Ishikawa (cell line): ENCODE data around the gene LTC4S.

Experiments
- CEBPB ChIP-seq: IDR thresholded peaks from 2 replicates; pipeline ENCODE4 v1.6.1; 2012
- CREB1 ChIP-seq: IDR thresholded peaks from 2 replicates; pipeline ENCODE4 v1.6.1; 2012; ENCODE audit warnings: low read depth
- EGR1 ChIP-seq: IDR thresholded peaks from 2 replicates; pipeline ENCODE4 v1.6.1; 2012
- EP300 ChIP-seq: IDR thresholded peaks from 2 replicates; pipeline ENCODE4 v1.6.1; 2012; ENCODE audit warnings: borderline replicate concordance
- FOXM1 ChIP-seq: IDR thresholded peaks from 2 replicates; pipeline ENCODE4 v1.6.1; 2012; ENCODE audit warnings: low read depth, borderline replicate concordance
- MAX ChIP-seq: IDR thresholded peaks from 2 replicates; pipeline ENCODE4 v1.6.1; 2012
- NFIC ChIP-seq: IDR thresholded peaks from 2 replicates; pipeline ENCODE4 v1.6.1; 2012
- RAD21 ChIP-seq: IDR thresholded peaks from 2 replicates; pipeline ENCODE4 v1.6.1; 2012; ENCODE audit warnings: low read depth
- REST ChIP-seq: IDR thresholded peaks from 2 replicates; pipeline ENCODE4 v1.6.1; 2012; ENCODE audit warnings: low read depth, mild to moderate bottlenecking
- TAF1 ChIP-seq: IDR thresholded peaks from 2 replicates; pipeline ENCODE4 v1.6.1; 2012; ENCODE audit warnings: low read depth, mild to moderate bottlenecking
- TCF12 ChIP-seq: IDR thresholded peaks from 2 replicates; pipeline ENCODE4 v1.6.1; 2012; ENCODE audit warnings: low read depth
- TEAD4 ChIP-seq: IDR thresholded peaks from 2 replicates; pipeline ENCODE4 v1.6.1; 2012
- YY1 ChIP-seq: IDR thresholded peaks from 2 replicates; pipeline ENCODE4 v1.6.1; 2012; ENCODE audit warnings: low read depth
- ZBTB7A ChIP-seq: IDR thresholded peaks from 2 replicates; pipeline ENCODE4 v1.6.1; 2012; ENCODE audit warnings: low read depth
- TF ChIP-seq, protein P1 (sequence below): IDR thresholded peaks from 2 replicates; pipeline ENCODE4 v1.6.1; 2012

LTC4S gene

GRCh38 chr5:179814090-179814489 is 20.3 kb downstream of the LTC4S start:
- TF ChIP-seq TAF1: no peak
- no peak for TF ChIP-seq RAD21
- TF ChIP-seq, protein P1, sequence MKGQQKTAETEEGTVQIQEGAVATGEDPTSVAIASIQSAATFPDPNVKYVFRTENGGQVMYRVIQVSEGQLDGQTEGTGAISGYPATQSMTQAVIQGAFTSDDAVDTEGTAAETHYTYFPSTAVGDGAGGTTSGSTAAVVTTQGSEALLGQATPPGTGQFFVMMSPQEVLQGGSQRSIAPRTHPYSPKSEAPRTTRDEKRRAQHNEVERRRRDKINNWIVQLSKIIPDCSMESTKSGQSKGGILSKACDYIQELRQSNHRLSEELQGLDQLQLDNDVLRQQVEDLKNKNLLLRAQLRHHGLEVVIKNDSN: no peak
- no peak for TF ChIP-seq TEAD4
- TF ChIP-seq MAX: no peak
- no peak for TF ChIP-seq NFIC

- TF ChIP-seq FOXM1 (no peak), TCF12 (no peak), MAX (no peak), YY1 (no peak), TAF1 (no peak)
Observed at GRCh38 chr5:179815491-179816249, 21.9 kb downstream of the LTC4S start.

DNA sequence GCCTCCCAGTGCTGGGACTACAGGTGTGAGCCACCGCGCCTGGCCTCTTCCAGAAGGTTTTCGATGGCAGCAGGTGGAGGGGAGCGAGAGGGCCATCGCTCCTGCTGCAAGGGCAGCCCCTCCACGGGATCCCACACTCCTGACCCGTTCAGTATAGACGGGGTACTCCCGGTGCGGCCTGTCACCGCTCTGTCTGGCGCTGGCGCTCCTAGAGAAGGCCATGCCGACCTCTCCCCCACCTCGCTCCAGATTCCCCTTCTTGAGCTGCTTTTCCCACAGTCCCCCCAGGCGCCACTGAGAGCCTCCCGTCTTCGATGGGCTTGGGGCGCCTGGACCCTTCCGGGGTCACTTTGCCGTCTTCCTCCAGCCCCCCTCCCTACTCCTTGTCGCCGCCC is 22.6 kb downstream of the LTC4S start:
- TF ChIP-seq NFIC (no peak), ZBTB7A (no peak), EGR1 (no peak), REST (no peak), CREB1 (no peak), YY1 (no peak), EP300 (no peak)
- TF ChIP-seq, protein P1: no peak

DNA sequence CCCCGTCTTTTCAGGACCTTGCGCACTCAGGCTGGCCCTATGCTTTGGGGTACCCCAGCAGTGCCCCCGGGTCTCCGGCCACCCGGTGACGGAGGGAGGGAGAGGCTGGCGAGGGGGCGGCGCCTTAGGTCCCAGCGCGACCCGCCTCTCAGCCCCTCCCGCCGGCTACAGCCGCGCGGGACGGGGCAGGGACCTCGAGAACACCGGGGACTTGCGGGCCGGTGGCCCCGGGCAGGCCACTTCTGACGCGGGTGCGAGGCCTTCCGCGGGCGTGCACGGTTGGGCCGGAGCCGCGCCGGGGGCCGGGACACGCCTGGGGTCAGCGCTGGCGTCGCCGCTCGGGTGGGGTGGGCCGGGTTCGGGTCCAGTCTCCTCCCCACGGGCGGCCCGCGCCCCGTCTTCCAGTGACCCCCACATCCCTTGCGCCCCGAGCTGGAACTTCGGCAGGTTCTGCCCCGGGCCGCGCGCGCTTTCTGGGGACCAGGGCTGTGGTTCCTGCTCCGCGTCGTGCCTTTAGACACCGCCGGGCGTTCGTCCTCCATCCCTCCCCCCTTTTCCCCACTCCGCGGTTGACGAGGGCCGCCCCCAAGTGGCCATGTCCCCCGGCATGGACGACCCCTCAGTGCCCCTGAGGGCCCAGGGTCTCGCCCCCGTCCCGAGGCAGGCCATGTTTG is 23.1 kb downstream of the LTC4S start:
- TF ChIP-seq ZBTB7A: no peak
- no peak for TF ChIP-seq TEAD4
- TF ChIP-seq RAD21: no peak
- TF ChIP-seq REST: no peak
- TF ChIP-seq CREB1: no peak
- no peak for TF ChIP-seq TAF1
- TF ChIP-seq CEBPB: no peak

DNA sequence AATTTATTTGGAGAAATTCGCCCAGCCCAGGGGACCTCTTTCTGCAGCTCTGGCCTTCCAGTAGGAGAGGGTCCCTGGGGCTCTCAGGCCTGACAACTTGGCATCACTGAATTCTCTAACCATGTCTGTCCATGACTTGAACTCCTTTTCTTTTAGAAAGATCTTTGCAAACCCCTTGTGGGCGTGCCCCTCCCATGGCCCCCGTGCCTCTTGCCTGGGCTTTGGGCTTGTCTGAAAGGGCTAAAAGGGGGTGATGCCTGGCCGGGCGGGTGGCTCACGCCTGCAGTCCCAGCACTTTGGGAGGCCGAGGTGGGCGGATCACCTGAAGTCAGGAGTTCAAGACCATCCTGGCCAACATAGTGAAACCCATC is 23.7 kb downstream of the LTC4S start:
- no peak for TF ChIP-seq REST
- no peak for TF ChIP-seq ZBTB7A
- no peak for TF ChIP-seq CREB1
- no peak for TF ChIP-seq EP300
- no peak for TF ChIP-seq MAX
